ENCODE data around the gene SDF2L1.

- no peak for TF ChIP-seq POLR2AphosphoS5 (IDR thresholded peaks at IDR 0.05)
- TF ChIP-seq CTCF (IDR thresholded peaks at IDR 0.05): no peak
- no peak for TF ChIP-seq POLR2A (IDR thresholded peaks at IDR 0.05)
Measured at GRCh38 chr22:21613553-21614233, 28.4 kb upstream of the SDF2L1 start.

All from prostate gland (tissue), 2 donors.